Epithelial cell of proximal tubule (primary cell): ENCODE data around the gene ARHGAP25. TPM values are rescaled to one million over a fixed set of nuclear protein-coding genes. Genes with fewer than 3 reads are reported as not detected.

Experiments used
- DNase-seq: peaks from one replicate; pipeline ENCODE4 v3.0.0-alpha.2; 2011; ENCODE audit warnings: low read depth
- H3K4me3 ChIP-seq: 2 replicates; pipeline ENCODE4 v1.5.1; 2011; ENCODE audit warnings: low read depth, mild to moderate bottlenecking, low read length
- total RNA-seq: library from RNA; depleted of rRNA; stranded (reverse); fragments of >200 nt; gene quantifications from 2 replicates; pipeline ENCODE4 v1.2.3, GENCODE V29; 2015
- TF ChIP-seq, protein P1 (sequence below): conservative IDR thresholded peaks from 2 replicates; pipeline ENCODE4 v1.5.1; 2012; ENCODE audit warnings: low read depth, mild to moderate bottlenecking, low read length

ARHGAP25 gene
- total RNA-seq, 1 donor from 2014 or later = not detected

DNA sequence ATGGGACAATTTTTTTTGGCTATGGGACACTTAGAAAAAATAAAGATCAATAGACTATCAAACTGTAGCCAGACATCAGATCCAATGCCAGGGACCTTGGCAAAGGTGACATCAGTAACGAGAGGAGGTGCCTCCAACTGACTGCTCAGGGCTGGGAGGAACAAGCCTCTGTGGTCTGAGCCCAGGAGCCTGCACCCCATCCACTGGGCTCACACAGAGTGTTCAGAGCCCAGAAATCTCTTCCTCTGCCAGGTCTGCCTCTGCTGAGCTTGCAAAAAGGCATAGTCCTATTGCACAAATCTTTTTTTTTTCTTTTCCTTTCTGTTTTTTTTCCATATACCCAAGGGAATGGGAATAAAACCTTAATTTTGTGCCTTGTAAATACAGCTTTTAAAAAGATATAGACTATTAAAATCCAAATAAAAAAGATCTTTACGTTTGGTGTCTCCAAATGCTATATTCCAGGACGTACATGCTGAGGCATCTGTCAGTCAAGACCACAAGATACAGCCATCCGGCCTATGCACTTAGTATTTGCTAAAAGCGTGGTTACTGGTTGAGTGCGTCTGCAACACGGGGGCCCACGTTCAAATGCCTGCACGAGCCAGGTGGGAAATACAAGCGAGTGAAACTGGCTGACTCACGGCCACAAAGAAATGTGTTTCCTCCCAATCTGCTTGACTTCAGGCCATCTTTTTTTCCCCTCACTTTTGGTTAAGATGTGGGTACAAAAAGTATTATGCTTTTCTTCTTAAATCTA is 7.8 kb upstream of the ARHGAP25 start:
- no peak for DNase-seq
- no peak overlapping the region for H3K4me3 ChIP-seq
- TF ChIP-seq, protein P1, sequence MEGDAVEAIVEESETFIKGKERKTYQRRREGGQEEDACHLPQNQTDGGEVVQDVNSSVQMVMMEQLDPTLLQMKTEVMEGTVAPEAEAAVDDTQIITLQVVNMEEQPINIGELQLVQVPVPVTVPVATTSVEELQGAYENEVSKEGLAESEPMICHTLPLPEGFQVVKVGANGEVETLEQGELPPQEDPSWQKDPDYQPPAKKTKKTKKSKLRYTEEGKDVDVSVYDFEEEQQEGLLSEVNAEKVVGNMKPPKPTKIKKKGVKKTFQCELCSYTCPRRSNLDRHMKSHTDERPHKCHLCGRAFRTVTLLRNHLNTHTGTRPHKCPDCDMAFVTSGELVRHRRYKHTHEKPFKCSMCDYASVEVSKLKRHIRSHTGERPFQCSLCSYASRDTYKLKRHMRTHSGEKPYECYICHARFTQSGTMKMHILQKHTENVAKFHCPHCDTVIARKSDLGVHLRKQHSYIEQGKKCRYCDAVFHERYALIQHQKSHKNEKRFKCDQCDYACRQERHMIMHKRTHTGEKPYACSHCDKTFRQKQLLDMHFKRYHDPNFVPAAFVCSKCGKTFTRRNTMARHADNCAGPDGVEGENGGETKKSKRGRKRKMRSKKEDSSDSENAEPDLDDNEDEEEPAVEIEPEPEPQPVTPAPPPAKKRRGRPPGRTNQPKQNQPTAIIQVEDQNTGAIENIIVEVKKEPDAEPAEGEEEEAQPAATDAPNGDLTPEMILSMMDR = no peak

DNA sequence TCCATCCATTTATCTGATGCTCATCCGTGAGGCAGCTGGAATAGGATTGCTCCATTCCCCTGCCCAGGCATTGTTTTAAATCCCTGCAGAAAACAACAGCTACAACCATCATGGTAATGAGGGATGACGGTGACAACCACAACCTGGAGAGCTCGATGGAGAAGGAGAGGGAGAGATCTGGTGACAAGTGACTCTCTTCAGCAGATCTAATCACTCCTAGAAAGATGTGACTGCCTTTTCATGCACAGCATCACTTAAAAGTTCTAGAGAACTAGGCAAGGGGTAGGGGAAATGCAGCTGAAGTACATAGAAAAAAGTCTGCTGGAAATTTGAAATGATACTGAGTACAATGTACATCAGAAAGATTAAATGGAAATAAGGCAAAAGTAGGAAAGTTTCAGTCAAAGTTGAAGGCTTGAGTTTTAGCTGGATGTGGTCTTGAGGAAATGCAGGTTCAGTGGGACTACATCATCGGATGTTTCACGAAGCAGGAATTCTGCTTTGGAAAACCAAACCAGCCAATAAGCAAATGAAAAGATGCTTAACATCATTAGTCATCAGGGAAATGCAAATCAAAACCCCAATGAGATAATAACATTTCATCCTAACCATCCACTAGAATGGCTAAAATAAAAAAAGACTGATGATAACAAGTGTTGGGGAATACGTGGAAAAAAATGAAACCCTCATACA is 6.8 kb upstream of the ARHGAP25 start:
- no peak for DNase-seq
- no peak overlapping the region for H3K4me3 ChIP-seq
- TF ChIP-seq, protein P1 = no peak

DNA sequence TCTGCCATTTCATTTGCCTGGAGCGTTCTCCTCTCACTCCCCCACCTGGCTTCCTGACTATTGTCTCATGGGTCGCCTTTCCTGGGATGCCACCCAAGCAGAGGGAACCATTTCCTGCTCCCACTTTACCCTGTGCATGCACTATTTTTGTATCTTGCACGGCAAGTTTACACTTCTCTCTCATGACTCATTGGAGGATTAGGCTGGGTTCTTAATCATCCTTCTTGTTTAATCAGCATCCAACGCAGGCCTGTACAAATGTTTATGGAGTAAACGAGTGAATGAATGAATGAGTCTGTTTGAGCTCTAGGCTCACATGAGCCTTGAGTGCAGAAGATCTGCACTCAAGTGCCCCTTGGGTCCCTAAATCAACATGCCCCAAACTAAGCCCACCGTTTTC is 3.8 kb upstream of the ARHGAP25 start:
- no peak overlapping the region for H3K4me3 ChIP-seq
- TF ChIP-seq, protein P1 = no peak
- DNase-seq = no peak

DNA sequence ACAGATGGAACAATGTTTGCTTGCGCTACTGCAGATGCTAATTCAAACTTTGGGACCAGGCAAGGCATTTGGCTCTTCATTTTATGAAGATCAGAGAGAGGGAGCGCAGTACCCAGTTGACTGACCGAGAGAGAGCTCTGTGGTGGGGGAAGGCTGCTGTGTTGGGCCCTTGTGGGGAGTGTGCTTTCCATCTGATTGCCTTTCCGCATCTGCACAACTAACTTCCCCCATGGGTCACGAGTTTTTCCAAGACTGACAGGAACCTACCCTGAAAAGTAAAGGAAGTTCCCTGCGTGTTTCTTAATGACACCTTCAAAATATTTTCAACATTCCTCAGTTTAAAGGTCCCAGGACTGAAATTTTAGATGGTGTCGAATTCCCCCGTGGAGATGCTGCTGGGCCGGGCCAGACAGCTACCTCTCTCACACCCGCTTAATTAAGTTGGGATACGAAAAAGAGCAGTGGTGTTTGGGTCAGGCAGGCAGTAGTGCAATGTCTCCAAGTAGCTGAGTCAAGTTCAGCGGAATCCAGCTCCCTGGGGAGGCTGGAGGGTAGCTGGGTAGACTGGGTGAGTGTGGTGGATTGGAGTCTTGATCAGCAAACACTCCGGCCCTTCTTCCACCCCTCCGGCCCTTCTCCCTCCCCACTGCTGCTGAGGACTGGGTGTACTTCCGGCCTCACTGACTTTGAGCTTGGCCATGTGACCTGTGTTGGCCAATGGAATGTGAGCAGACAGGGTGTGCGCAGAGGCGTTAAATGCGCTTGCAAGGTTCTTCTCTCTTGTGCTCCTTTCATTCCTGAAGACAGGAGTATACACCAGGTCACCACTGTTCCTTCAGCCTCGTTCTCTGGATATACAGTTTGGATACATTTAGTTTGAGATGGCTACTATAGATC is 2.3 kb upstream of the ARHGAP25 start:
- no peak overlapping the region for H3K4me3 ChIP-seq
- no peak for DNase-seq
- TF ChIP-seq, protein P1 = no peak

DNA sequence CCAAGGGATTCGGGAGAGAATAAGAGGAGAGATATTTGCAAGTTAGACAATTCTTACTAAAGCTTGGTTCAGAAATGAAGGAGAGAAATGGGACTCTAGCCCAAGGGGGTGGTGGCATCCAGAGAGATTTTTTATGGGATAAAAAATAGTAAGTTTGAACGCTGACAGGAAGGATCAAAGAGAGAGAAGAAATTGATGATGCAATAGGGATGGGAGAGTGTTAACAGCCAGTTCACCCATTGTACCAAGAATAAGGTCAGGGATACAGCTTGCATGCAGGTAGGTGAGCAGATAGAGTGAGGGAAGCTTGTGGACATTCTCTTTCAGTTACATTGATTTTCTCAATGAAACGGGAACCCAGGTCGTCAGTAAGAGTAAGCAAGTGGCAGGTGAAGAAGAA is 1.2 kb upstream of the ARHGAP25 start:
- no peak for DNase-seq
- H3K4me3 ChIP-seq = no peak overlapping the region
- TF ChIP-seq, protein P1 = no peak

DNA sequence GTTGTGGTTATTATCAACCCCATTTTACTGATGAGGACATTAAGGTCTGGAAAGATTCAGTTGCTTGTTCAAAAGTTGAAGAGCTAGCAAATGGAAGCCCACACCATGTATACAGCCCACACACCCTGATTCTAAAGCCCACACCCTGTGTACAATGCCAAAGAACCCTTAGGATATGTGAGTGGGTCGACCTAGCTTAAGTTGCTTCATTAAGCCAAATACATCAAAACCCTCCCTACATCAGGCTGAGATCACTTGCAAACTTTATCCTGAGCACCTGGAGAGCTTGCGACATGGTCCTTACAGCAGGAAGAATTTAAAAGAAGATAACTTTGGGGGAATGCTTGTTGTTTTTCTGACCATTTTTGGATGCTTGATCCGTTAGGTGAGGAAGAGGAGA is 435 bp upstream of the ARHGAP25 start:
- H3K4me3 ChIP-seq = no peak overlapping the region
- TF ChIP-seq, protein P1 = no peak

More for the DNA sequence above, 435 bp upstream of the ARHGAP25 start:
- DNase-seq = no peak
